Duodenal mucosa (tissue), 2 donors: Measurements from ENCODE around the gene FLT3LG.
A peak's percentile ranks its signal among the peaks of the same experiment; 100 is the strongest.

Experiments
- H3K27ac ChIP-seq: one replicate; pipeline ENCODE4 v1.7.0; 2013; ENCODE audit warnings: low read depth, low read length
- H3K27me3 ChIP-seq, 2 donors: one replicate each; pipeline ENCODE4 v1.7.0; 2013; ENCODE audit warnings: low read length in 2 of 2, control low read depth in 1 of 2; ENCODE audit not compliant: insufficient read depth in 2 of 2, control insufficient read depth in 1 of 2
- H3K36me3 ChIP-seq, 2 donors: one replicate each; pipeline ENCODE4 v1.7.0; 2013; ENCODE audit warnings: low read length in 2 of 2, control low read depth in 1 of 2; ENCODE audit not compliant: insufficient read depth in 2 of 2, control insufficient read depth in 1 of 2
- H3K4me1 ChIP-seq, 2 donors: one replicate each; pipeline ENCODE4 v1.7.0; 2013; ENCODE audit warnings: low read length in 2 of 2, control low read depth in 1 of 2; ENCODE audit not compliant: insufficient read depth in 2 of 2, control insufficient read depth in 1 of 2
- H3K4me3 ChIP-seq, 2 donors: one replicate each; pipeline ENCODE4 v1.7.0; 2013; ENCODE audit warnings: low read length in 2 of 2, low read depth in 1 of 2
- H3K9ac ChIP-seq, 2 donors: one replicate each; pipeline ENCODE4 v1.7.0; 2013; ENCODE audit warnings: low read length in 2 of 2, low read depth in 1 of 2
- H3K9me3 ChIP-seq, 2 donors: one replicate each; pipeline ENCODE4 v1.7.0; 2013; ENCODE audit warnings: low read length in 2 of 2, control low read depth in 1 of 2; ENCODE audit not compliant: control insufficient read depth in 1 of 2

The FLT3LG gene

GRCh38 chr19:49496574-49497008 lies 22.6 kb downstream of the FLT3LG start:
- Histone ChIP-seq H3K4me1 (peaks cover 48 to 50% of the 10 kb centered on the region in 2 donors), H3K27me3 (no peaks in the 10 kb centered on the region), H3K27ac (peak overlapping the region; percentile 91), H3K9ac (peak overlapping the region; percentile 86 to 99), H3K36me3 (peaks cover 36 to 45% of the 10 kb centered on the region in 2 donors), H3K4me3 (peak overlapping the region; percentile 84 to 93), H3K9me3 (no peaks in the 10 kb centered on the region)

- no peaks in the 10 kb centered on the region for H3K9me3 ChIP-seq
- H3K4me1 ChIP-seq, result peaks cover 42 to 51% of the 10 kb centered on the region in 2 donors
Observed at GRCh38 chr19:49497047-49497788, 23.2 kb downstream of the FLT3LG start.

GRCh38 chr19:49497789-49498103 lies 23.7 kb downstream of the FLT3LG start:
- Histone ChIP-seq H3K4me1 (peaks cover 39 to 51% of the 10 kb centered on the region in 2 donors), H3K27me3 (no peaks in the 10 kb centered on the region), H3K27ac (no peak overlapping the region), H3K9ac (peak overlapping the region; percentile 86 to 99), H3K9me3 (no peaks in the 10 kb centered on the region), H3K4me3 (peak overlapping the region; percentile 84 to 93), H3K36me3 (peaks cover 24 to 34% of the 10 kb centered on the region in 2 donors)

More at GRCh38 chr19:49497047-49497788, 23.2 kb downstream of the FLT3LG start:
- Histone ChIP-seq H3K27ac (peak overlapping the region; percentile 91), H3K36me3 (peaks cover 29 to 39% of the 10 kb centered on the region in 2 donors), H3K27me3 (no peaks in the 10 kb centered on the region), H3K9ac (peak overlapping the region; percentile 86 to 99), H3K4me3 (peak overlapping the region; percentile 84 to 93)

DNA sequence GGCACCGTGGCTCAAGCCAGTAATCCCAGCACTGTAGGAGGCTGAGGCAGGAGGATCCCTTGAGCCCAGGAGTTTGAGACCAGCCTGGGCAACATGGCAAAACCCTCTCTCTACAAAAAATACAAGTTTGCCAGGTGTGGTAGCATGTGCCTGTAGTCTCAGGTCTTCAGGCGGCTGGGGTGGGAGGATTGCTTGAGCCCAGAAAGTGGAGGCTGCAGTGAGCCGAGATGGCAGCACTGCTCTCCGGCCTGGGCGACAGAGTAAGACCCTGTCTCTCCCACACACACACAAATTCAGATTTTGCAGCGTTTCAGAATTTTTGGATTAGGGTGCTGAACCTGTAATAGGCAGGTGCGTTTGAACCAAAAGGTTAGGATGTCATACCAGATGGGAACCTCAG lies 24.5 kb downstream of the FLT3LG start:
- H3K4me3 ChIP-seq, result peak overlapping the region; percentile 33 to 84
- H3K4me1 ChIP-seq, result peaks cover 39 to 51% of the 10 kb centered on the region in 2 donors
- no peaks in the 10 kb centered on the region for H3K9me3 ChIP-seq
- H3K9ac ChIP-seq, result peak overlapping the region; percentile 66 to 71
- peaks cover 22 to 30% of the 10 kb centered on the region in 2 donors for H3K36me3 ChIP-seq
- no peak overlapping the region for H3K27ac ChIP-seq
- no peaks in the 10 kb centered on the region for H3K27me3 ChIP-seq

GRCh38 chr19:49499030-49499670 lies 25.1 kb downstream of the FLT3LG start:
- Histone ChIP-seq H3K4me3 (peak overlapping the region; percentile 33 to 84), H3K27me3 (no peaks in the 10 kb centered on the region), H3K4me1 (peaks cover 39 to 51% of the 10 kb centered on the region in 2 donors)

GRCh38 chr19:49502866-49503581 lies 29.0 kb downstream of the FLT3LG start:
- H3K36me3 ChIP-seq, result peaks cover 16 to 23% of the 10 kb centered on the region in 2 donors
- H3K4me1 ChIP-seq, result peaks cover 34 to 38% of the 10 kb centered on the region in 2 donors
- H3K27ac ChIP-seq, result no peak overlapping the region
- H3K9me3 ChIP-seq, result no peaks in the 10 kb centered on the region
- no peak overlapping the region for H3K4me3 ChIP-seq
- no peaks in the 10 kb centered on the region for H3K27me3 ChIP-seq
- no peak overlapping the region for H3K9ac ChIP-seq

More at GRCh38 chr19:49499030-49499670, 25.1 kb downstream of the FLT3LG start:
- Histone ChIP-seq H3K27ac (peak overlapping the region; percentile 87), H3K9me3 (no peaks in the 10 kb centered on the region), H3K36me3 (peaks cover 22 to 30% of the 10 kb centered on the region in 2 donors), H3K9ac (peak overlapping the region; percentile 66 to 71)

GRCh38 chr19:49503582-49503962 lies 29.6 kb downstream of the FLT3LG start:
- H3K27ac ChIP-seq, result no peak overlapping the region
- no peaks in the 10 kb centered on the region for H3K27me3 ChIP-seq
- H3K4me3 ChIP-seq, result no peak overlapping the region
- H3K36me3 ChIP-seq, result peaks cover 11 to 17% of the 10 kb centered on the region in 2 donors
- H3K4me1 ChIP-seq, result peaks cover 29 to 32% of the 10 kb centered on the region in 2 donors
- no peak overlapping the region for H3K9ac ChIP-seq
- H3K9me3 ChIP-seq, result no peaks in the 10 kb centered on the region

DNA sequence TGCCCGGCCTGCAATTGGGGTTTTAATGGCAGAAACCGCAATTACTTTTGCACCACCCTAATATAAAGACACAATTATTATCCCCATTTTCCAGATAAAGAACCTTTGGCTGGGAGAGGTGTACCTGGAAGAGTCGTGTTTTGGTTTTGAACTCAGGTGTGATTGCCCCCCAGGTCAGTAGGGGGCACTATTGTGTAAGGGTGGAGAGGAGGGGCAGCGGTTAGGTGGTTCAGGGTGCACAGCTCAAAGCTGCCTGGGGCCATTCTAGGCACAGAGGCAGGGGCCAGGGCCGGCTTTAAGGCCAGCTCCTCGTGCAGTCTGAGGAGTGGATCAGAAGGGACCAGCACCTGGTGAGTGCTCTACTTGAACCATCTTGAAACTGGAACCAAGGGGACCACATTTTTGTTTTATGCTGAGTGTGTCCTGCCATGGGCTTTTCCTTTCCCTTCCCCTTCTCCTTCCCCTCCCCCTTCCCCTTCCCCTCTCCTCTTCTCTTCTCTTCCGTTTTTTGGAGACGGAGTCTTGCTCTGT lies 32.6 kb downstream of the FLT3LG start:
- Histone ChIP-seq H3K4me3 (no peak overlapping the region), H3K9ac (no peak overlapping the region), H3K36me3 (no peaks in the 10 kb centered on the region), H3K27ac (no peak overlapping the region), H3K9me3 (no peaks in the 10 kb centered on the region), H3K4me1 (peaks cover 7 to 10% of the 10 kb centered on the region in 2 donors), H3K27me3 (no peaks in the 10 kb centered on the region)

DNA sequence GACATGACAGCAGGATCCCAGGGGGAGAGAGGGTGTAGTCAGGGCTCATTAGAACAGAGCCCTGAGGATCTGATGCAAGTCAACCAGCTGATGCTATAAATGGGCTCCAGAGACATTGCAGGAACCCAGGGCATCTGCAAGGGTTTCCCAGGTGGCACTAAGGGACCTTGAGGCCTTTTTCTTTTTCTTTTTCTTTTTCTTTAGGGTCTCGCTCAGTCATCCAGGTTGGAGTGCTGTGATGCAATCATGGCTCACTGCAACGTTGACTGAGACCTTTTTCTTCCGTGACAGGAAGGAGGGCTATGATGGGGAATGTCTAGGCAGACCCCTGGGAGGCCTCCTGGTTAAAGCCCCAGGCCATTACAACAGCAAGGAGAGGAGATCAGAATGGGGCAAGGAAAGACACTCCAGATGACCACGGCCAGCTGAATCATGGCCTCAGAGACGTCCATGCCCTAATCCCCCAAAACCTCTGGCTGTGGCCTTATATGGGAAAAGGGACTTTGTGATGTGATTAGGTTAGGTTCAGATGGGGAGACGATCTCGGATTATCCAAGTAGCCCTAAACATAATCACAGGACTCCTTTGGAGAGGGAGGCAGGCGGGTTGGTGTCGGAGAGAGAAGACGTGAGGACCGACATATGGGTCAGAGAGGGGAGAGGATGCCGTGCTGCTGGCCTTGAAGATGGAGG lies 33.9 kb downstream of the FLT3LG start:
- Histone ChIP-seq H3K9me3 (no peaks in the 10 kb centered on the region), H3K27me3 (no peaks in the 10 kb centered on the region), H3K36me3 (no peaks in the 10 kb centered on the region), H3K27ac (no peak overlapping the region), H3K4me1 (peaks cover 14 to 17% of the 10 kb centered on the region in 2 donors), H3K9ac (no peak overlapping the region), H3K4me3 (no peak overlapping the region)
